CD4-positive, alpha-beta T cell treated with Interleukin-6 for 4 hours (primary cell): ENCODE results near the gene ZSWIM4.
A peak's percentile ranks its signal among the peaks of the same experiment; 100 is the strongest.
"Not testable (repeated sequence)": the region's sequence is repeated elsewhere in the genome, so short reads cannot be mapped to it uniquely, and the experiment has no call there.

Experiments used
- DNase-seq: peaks from one replicate; pipeline ENCODE4 v3.0.0-alpha.2; 2020; ENCODE audit warnings: mixed read lengths

Gene ZSWIM4

DNA sequence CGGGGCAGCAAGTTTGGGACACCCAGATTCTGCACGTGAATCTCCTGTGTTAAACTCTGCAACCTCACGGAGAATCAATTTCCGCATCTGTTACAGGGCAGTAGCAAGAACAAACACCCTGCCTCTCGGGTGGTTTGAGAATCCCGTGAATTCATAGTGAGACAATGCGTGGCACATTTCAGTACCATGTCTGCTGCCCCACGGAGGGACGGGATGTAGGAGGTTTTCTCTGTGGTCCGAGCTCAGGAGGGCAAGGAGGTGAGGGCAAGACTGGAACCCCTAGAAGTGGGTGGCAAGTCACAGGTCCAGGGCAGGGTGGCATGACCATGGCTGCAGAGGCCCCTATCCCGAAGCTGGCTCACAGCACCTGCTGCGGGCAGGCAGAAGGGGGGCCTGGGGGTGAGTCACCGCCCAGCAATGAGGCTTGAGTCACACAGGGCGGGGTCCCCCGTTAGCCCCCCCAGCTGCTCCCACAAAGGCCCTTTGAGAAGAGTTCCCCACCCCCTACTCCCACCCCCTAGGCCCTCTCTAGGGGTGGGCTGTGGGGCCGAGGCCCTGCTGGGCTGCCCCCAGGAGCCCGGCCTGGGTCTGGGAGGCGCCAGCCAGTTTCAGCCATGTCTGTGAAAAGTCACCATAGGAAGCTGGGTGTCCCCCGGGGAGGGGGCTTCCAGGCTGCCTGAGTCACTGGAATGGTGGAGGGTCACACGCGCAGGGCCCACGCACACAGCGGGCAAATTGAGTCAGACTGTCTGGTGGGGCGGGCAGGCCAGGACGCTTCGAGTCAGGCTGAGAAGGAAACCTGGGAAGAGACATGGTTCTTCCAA, 55.9 kb downstream of the ZSWIM4 start:
- peak; percentile 85 for DNase-seq

DNA sequence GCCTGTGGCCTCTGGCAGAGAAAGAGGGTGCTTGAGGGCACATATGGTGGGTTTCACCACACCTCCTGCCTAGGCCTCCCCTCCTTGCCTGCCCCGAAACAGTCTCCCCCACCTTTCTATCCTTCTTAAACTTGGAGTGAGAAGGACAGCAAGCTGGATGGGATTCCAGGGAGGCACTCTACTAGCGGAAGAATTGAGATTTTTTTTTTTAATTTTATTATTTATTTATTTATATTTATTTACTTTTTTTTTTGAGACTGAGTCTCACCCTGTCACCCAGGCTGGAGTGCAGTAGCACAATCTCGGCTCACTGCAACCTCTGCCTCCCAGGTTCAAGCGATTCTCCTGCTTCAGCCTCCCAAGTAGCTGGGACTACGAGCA, 56.5 kb downstream of the ZSWIM4 start:
- DNase-seq = not testable (repeated sequence)

DNA sequence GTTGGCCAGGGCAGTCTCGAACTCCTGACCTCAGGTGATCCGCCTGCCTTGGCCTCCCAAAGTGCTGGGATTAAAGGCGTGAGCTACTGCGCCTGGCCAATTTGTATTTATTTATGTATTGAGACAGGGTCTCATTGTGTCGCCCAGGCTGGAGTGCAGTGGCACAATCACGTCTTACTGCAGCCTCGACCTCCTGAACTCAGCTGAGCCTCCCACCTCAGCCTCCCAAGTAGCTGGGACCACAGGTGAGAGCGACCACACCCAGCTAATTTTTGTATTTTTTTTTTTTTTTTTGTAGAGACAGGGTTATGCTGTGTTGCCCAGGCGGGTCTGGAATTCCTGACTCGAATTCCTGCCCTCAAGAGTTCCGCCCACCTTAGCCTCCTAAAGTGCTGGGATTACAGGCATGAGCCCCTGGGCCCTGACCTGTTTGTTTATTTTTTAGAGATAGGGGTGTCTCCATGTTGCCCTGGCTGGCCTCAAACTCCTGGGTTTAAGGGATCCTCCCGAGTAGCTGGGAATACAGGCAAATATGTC, 57.0 kb downstream of the ZSWIM4 start:
- DNase-seq = not testable (repeated sequence)

DNA sequence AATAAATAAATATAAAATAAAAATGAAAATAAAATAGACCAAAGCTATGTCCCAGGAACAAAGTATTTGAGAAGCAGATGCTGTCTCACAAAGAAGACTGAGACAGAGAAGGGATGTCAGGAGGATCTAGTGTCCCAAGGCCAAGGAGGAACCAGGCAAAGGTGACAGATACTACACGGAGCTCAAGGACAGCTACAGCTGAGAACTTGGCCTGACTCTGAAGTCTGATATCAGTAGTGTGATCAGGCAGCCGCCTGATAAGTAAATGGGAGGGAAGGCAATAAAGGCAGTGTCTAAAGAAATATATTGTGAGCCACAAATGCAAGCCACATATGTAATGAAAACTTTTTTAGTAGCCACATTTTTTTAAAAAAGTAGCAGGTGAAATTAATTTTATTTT, 61.3 kb downstream of the ZSWIM4 start:
- DNase-seq = no peak

DNA sequence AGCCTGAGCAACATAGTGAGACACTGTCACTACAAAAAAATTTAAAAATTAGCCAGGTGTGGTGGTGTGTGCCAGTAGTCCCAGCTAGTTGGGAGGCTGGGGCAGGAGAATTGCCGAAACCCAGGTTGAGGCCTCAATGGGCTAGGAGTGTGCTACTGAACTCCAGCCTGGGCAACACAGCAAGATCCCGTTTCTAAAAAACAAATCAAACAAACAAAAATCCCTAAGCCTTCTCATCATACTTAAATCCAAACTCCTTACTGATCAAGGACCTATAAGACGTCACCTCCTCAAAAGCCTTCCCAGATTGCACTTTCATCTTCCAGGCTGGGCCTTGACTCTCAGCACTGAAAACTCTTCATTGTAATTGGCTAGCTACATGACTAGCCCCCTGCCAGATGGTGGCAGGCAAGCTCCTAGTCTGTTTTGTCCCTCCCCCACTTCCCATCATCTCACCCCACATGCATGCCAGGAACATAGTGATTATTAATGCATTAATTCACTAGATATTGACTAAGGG, 64.2 kb downstream of the ZSWIM4 start:
- no peak for DNase-seq

DNA sequence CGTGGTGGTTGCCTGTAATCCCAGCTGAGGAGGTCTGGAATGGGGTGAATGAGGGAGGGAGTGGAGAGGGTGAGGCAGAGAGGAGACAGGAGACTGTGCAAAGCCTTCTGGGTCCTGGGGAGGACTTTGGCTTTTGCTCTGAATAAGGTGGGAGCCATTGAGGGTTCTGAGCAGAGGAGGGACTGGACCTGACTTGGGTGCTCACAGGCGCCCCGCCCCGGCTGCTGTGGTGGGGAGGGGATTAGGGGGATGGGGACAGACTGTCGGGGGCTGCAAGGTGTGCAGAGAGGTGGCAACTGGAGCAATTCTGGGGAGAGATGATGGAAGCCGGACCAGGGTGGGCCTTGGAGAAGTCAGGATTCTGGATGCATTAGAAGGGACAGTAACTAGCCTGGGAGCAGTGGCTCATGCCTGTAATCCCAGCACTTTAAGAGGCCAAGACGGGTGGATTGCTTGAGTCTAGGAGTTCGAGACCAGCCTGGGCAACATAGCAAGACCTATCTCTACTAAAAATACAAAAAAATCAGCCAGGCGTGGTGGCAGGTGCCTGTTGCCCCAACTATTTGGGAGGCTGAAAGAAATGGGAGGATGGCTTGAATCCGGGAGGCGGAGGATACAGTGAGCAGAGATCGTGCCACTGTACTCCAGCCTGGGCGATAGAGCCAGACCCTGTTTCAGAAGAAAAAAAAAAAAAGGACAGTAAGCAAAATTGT, 65.6 kb downstream of the ZSWIM4 start:
- DNase-seq = no peak

DNA sequence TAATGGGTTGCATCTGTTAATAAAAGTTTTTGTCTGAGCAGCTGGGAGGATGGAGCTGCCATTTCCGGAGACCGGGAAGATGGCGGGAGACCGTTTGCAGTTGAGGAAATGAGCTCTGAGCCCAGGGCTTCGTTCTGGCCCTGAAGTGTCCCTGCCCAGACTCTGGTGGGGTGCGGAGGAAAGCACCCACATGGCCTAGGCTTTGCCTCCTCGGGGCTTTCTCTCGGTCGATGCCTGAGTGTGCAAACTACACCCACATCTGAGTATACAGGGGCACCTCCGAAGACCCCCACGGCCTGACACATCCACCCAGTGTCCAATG, 66.1 kb downstream of the ZSWIM4 start:
- DNase-seq = no peak

DNA sequence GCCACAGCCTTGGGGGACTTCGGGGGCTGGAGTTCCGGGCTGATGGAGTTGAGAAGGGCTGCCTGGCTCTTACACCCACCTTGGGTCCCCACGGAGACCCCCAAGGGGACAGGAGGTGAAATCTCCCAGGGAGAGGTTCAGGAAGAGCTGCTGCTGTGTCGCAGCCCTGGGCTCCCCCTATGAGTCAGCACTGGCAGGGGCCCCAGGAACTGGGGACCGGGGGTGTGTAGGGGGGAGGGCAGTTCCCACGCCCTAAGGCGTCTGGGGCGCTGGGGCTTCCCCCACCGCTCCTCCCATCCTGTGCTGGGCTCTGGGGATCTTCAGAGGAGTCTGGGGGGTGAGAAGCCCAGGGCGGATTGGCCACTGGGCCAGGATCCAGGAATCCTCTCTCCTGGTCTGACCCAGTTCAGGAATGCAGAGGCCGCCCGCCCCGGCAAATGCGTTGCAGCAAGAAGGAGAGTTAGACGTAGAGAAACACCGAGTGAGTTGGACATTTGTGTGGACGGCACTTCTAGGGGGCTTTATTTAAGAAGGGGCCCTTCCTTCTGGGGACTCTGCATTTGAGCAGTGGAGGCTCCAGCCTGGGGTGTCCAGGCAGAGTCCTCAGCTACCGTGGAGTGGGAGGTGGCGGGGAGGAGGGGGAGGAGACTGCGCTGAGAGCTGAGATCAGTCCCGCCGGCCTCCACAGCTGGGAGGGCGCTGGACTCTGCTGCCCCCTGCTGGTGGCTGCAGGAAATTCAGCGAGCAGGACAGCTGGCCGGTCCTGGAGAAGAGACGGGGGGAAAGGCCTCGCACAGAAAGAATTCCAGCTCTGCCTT, 66.7 kb downstream of the ZSWIM4 start:
- peak; percentile 90 for DNase-seq

DNA sequence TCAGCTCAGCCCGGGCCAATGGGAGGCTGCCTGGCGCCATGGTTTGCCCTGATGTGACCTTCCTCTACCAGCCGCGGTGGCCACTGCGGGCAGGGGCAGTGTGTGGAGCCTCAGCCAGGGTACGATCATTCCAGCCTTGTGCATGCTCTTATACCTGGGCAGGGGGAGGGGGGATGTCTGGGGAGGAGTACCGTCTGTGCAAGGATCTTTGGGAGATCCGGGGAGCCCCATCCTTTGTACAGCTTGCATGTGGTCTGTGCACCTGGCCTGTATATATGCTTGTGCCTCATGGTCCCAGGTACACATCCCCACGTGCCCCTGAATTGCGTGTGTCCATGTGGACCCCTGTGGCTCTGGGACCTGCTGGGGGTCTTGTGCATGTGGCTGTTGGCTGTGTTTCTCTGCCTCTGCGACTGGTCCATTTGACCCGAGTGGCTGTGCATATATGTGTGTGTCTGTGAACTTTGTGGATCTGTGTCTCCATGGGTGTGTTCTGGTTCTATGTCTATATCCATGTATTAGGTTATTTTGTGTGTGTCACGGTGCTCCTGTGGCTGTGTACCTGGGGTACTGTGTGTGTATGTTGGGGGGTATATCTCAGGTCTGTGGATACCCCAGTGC, 68.9 kb downstream of the ZSWIM4 start:
- DNase-seq = no peak

DNA sequence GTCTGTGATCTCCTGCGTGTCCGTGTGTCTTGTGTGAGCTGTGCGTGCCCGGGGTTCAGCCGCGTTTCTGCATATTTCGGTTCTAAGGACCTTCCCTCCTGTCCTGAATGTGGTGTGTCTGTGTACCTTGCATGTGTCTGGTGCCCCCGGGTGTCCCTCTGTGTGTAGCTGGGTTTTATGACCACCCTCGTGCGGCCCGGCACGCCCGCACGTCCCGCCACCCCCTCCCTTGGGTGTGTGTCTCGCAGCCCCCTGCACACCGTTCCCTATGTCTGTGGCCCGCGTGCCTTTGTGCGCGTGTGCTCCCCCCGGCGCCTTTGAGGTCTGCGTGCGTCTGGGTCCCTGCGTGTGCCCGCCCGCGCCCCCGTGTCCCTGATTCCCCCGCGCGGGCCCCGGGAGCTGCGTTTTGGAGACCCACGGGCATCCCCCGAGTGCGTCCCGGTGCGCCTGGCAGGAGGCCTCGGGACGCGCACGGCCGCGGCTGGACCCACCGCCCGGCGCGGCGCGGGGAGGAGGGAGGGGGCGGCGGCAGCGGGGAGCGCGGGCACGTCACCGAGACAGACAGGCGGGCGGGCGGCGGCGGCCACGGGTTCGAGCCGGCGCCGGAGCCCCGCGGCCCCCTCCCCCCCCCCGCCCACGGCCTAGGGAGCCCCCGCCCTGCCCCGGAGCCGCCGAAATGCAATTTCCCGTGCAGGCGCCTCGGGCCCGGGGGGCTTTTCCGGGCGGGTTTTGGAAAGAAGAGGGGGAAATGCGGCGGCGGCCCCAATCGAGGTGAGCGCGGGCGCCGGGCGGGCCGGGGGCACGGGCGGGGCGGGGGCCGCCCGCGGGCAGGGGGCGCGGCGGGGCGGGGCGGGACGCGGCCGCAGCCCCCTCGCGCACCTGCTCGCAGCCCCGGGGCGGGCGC, 69.7 kb downstream of the ZSWIM4 start:
- no peak for DNase-seq

DNA sequence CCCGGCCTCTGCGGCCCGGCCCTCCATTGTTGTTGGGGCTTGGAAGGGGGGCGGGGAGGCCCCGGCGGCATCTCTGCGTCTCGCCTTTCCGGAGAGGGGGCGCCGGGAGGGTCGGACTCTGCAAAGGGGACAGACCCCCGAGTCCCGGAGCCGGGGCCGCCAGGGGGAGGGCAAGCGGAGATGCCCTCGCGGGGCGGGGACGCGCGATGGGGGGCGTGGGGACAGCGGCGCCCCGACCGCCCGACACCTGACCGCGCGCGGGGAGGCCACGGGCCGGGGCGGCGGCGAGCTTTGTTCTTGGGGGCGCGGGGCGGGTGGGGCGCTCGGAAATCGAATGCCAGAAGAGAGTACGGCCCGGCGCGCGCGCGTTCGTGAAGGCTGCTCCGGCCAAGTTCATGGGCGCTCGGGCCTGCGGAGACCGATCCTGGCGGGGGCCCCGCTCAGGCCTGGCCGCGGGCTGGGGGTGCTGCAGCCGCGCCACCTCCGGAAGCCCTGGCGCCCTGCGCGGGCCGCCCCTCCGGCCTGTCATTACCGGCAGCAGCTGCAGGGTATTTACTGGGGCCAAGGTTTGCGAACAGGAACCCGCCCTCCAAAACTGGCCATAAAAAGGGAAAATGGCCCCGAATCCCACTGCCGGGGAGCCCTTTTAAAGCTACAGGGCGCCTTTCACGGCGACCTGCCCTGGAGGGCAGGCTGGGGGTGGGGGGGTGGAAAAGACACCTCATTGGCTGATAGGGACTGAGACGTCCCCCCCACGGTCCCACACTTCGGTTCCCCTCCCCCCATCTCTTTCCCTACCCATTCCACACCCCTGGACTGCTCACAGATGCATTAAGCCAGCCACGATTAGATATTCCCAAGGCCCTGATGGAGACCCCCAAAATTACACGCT, 70.6 kb downstream of the ZSWIM4 start:
- DNase-seq = no peak

DNA sequence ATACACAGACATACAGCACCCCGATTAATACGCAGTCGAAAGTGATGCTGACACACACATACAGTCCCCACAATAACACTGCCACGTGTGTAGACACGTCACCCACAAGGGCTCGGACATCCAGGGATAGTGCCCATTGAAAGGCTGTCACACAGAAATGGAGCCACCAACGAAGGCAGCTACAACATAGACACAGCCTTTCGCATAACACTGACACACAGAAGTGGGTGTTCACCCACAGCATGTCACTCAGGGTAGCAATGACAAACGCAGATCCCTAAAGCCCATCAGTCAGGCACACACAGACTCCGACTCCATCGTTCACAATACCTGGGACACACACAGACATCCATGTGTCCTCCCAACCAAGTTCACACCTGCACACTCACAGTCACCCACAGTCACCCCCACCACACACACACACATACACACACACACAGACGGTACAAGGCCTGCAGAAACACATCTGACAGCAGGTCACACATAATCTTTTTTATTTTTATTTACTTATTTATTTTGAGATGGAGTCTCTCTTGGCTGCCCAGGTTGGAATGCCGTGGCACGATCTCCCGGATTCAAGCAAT, 71.3 kb downstream of the ZSWIM4 start:
- DNase-seq = no peak

DNA sequence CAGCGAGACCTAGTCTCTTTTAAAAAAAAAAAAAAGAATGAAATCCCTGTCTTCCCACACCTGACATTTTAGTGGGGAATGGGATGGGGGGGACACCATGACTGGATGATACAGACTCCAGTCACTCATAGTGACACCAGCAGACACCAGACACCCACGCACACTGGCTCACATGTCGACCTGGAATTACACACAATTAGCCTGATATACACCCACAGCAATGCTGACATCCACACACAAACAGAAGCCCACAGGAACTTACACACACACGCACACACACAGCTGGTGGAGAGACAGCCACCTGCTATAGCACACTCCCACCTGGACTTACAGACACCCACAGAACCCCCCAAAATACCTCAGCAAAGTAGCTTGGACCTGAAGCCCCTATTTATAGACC, 73.4 kb downstream of the ZSWIM4 start:
- DNase-seq = no peak

DNA sequence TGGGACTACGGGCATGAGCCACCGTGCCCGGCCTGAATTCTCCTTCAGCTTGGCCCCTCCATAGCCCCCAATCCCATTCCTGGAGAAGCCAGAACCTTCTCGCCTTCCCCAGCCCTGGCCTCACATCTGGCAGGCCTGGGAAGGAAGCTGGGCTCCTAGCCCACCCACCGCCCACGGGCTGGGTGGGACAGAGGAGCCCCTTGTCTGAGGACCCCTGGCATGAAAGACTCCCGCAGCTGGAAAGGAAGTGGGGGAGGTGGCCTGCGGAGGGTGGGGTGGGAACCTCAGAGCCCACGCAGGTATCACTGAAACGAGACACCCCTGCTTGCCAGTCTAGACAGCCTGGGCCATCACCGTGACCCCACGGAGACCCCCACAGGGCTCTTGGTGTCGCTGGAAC, 74.0 kb downstream of the ZSWIM4 start:
- no peak for DNase-seq

DNA sequence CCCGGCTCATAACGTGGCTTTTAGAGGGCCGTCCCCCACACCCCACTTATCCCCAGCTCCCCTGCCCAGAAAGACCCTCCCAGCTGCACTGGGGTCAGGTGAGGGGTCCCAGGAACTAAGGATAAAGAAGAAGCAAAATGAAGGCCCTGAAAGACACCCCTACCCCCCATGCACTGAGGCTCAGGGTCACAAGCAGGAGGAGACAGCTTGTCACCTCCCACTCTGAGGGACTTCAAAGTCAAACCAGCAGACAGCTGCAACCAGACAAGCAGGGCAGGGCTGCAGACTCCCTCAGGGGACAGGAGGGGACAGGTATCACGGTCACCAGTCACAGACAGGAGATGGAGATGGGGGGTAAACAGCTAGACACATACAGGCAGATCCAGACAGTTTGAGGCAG, 75.6 kb downstream of the ZSWIM4 start:
- no peak for DNase-seq

DNA sequence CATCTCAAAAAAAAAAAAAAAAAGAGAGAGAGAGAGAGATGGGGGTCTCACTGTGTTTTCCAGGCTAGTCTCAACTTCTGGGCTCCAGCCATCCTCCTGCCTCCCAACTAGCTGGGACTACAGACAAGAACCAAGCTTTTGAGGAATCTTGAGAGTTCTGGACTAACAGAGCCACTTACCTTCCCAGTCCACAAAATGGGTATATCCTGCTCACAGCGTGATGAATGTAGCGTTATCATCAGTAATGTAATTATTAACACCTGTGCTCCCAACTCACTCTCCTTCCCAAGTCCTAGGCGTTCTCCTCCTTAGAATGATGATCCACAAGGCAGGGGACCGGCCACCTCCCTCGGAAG, 77.1 kb downstream of the ZSWIM4 start:
- DNase-seq = no peak

DNA sequence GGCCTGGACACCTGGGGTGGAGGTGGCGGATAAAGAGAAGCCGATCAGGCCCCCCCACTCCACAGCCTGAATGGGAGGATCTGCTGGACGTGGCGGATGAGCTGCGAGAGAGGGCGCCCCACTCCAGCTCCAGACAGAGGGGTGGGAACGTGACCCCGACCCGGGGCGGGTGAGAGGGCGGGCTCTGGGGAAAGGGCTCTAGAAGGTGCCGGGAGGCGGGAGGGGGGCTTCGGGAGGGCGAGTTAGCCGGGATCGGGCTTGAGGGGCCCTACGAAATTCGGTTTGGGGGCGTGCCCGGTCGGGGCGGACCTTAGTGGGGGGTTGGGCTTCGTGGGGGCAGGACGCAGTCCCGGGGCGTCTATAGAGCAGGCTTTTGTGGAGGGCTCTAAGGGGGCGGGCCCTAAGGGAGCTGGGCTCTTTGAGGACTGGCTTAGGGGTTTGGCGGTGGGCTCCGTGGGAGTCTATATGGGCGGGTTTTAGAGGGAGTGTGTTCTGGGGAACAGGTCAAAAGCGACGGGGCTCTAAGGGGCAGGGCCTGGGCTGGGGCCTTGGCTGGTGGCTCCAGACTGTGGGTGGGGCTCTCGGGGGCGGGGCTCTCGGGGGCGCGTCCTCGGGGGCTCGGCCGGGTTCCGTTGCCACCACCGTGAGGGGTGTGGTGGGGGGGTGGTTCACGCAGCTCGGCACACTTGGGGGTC, 77.6 kb downstream of the ZSWIM4 start:
- peak; percentile 32 for DNase-seq

DNA sequence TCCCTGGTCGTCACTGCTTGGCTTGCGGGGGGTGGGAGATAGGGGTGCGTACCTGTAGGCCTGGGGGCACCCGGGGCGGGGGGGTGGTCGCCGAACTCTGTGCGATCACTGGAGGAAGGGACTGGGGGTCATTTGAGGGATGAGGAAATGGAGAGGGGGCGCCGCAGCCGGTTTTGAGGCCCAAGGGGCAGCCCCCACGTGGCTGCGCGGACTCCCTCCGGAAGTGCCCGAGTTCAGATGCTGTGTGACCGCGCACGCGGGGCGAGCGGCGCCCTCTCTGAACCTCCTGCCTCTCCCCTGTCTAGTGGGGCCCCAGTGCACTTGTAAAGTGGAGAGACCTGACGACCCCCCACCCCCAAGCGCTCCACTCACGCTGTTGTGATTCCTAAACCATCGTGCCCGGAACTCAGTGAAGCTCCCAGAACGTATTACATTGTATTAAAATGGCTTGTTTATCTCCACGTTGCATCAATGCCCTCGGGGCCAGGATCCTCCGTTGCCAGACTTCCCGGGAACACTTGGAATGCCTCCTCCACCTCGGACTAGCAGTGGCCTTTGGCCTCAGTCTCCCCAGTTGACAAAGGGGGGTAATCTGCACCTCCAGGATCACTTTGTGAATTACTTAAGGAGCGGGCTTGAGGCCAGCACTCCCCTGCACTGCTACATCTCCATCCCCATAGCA, 78.7 kb downstream of the ZSWIM4 start:
- DNase-seq = no peak

DNA sequence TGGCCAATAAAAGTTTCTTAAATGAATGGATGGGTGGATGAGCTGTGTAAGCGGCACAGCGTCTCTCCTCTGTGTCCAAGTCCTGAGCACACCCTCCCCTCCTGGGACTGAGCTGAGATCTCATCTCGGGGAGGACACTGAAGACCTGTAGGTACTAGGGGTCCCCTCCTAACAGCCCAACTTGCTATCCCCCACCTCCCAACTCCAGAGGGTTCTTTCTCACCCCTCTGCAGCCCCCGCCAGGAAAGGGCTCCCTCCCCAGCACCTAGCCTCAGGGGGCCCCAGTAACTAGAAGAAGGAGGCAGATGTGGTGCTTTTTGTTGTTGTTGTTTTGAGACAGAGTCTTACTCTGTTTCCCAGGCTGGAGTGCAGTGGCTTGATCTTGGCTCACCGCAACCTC, 80.6 kb downstream of the ZSWIM4 start:
- no peak for DNase-seq
